ENCODE data around the gene CFAP45. TPM values are rescaled to one million over a fixed set of nuclear protein-coding genes. Genes with fewer than 3 reads are reported as not detected.

CFAP45 gene
- total RNA-seq, 3 donors from 2014 or later (not counting 1 experiment from before 2014, with no cell fraction given): 1.3 to 5.0 (median 1.6) TPM

DNA sequence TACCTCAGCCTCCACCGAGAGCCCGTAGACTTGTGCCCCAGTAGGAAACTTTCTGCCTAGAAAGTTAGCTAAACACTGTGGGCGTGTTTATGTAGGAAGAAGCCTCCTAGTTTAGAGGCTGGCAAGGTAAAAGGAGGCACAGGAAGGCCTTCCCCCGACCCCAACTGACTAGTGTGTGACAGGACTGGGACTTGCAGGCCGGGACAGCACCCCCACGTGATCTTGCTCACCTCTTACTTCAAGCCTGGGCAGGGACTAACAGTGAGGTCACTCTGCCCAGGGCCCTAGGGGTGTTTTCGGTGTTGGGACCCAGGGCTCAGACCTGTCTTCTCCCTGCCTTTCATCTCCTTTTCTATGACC, 25.7 kb upstream of the CFAP45 start:
- H3K27ac Mint-ChIP-seq: peak overlapping the region; percentile 93 to 98
- DNase-seq (no peak), ATAC-seq (peak in 2 of 3 donors; percentile 1)

DNA sequence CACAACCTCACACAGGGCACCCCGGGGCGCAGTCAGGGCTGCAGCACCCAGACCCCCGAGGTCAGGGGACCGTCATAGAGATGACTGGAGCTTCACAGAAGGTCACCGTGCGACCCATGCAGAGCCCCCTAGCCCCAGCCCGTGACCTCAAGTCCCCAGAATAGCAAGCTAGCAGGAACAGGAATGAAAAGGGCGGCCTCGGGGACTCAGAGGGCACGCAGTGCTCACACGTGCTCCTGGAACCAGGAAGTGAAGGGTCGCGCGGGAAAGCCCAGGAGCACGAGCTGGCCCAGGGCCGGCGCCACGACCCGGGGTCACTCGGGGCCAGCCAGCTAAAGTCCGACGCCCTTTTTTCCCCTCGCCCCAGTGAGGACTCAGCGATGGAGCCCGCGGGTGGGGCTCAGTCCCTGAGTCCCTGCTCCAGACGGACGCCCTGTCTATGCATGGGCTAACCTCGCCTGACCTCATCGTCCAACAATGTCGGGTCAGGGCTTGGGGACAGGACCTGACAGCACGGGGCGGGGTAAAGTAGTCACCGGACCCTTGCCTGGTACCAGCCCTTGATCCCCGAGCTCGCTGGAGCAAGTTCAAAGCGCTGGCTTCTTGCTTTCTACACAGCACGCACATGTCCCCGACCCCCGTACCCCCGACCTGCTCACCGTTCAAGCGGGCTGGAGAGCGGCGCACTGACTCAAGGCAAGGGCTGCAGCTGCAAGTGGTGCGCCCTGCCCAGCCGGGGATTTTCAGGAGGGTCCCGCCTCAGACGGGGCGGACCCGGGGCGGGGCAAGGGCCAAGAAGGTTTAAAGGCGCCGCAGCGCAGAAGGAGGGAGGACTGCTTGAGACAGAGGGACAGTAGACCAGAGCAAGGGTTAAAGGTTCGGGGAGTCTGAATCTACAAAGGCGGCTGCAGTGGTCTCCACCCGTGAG, 25.1 kb upstream of the CFAP45 start, which contains the start of gene TAGLN2:
Gene TAGLN2, minus strand, starts transcription at position 717 of the 928 bp plus-strand sequence. CDS start 4,998 bp downstream, outside the sequence.
- peaks cover 57 to 68% of the 10 kb centered on the region in 2 donors for H3K4me1 Mint-ChIP-seq
- H3K9me3 ChIP-seq (ENCODE audit: control insufficient read depth, insufficient read depth, low read length): no peaks in the 10 kb centered on the region
- TF ChIP-seq, protein P1, sequence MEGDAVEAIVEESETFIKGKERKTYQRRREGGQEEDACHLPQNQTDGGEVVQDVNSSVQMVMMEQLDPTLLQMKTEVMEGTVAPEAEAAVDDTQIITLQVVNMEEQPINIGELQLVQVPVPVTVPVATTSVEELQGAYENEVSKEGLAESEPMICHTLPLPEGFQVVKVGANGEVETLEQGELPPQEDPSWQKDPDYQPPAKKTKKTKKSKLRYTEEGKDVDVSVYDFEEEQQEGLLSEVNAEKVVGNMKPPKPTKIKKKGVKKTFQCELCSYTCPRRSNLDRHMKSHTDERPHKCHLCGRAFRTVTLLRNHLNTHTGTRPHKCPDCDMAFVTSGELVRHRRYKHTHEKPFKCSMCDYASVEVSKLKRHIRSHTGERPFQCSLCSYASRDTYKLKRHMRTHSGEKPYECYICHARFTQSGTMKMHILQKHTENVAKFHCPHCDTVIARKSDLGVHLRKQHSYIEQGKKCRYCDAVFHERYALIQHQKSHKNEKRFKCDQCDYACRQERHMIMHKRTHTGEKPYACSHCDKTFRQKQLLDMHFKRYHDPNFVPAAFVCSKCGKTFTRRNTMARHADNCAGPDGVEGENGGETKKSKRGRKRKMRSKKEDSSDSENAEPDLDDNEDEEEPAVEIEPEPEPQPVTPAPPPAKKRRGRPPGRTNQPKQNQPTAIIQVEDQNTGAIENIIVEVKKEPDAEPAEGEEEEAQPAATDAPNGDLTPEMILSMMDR (IDR thresholded peaks at IDR 0.05): no peak
- DNase-seq (peak; percentile 93 to 94), ATAC-seq (peak; percentile 54 to 76 (median 64))
- intact Hi-C loops (cut with micrococcal nuclease): loop anchor here (5.0 kb wide), 1 partner anchor 337 kb away; the partner anchor contains the start of gene DCAF8
- peaks cover 54% of the 10 kb centered on the region for H3K4me1 ChIP-seq (ENCODE audit: control insufficient read depth, insufficient read depth, low read length)
- H3K27me3 Mint-ChIP-seq (ENCODE audit: low read depth in 2 of 2): peaks cover 0 to 8% of the 10 kb centered on the region in 2 donors
- H3K36me3 Mint-ChIP-seq: peaks cover 9% of the 10 kb centered on the region
- peak within 1 kb of the TSS; percentile 98 for H3K27ac ChIP-seq (ENCODE audit: low read length)
- peak within 1 kb of the TSS; percentile 97 for H3K4me3 ChIP-seq (ENCODE audit: low read length)
- H3K27ac Mint-ChIP-seq: peak within 1 kb of the TSS; percentile 93 to 98
- under 1% methylated on average over 58 of the region's 58 CpGs for WGBS (ENCODE audit: insufficient coverage)
- no peaks in the 10 kb centered on the region for H3K9me3 Mint-ChIP-seq
- no peaks in the 10 kb centered on the region for H3K27me3 ChIP-seq (ENCODE audit: control insufficient read depth, insufficient read depth, low read length)
- H3K36me3 ChIP-seq (ENCODE audit: control insufficient read depth, insufficient read depth, low read length): peaks cover 10% of the 10 kb centered on the region
- H3K4me3 Mint-ChIP-seq: peak within 1 kb of the TSS; percentile 94

More for the DNA sequence above, 25.7 kb upstream of the CFAP45 start:
- Mint-ChIP-seq H3K27me3 (ENCODE audit: low read depth in 2 of 2) (peaks cover 0 to 8% of the 10 kb centered on the region in 2 donors), H3K4me3 (peak overlapping the region; percentile 94), H3K9me3 (no peaks in the 10 kb centered on the region), H3K36me3 (peaks cover 6% of the 10 kb centered on the region), H3K4me1 (peaks cover 50 to 62% of the 10 kb centered on the region in 2 donors)
- TF ChIP-seq, protein P1 (IDR thresholded peaks at IDR 0.05): no peak
- Histone ChIP-seq H3K27ac (ENCODE audit: low read length) (peak overlapping the region; percentile 98), H3K36me3 (ENCODE audit: control insufficient read depth, insufficient read depth, low read length) (peaks cover 3% of the 10 kb centered on the region), H3K4me3 (ENCODE audit: low read length) (peak overlapping the region; percentile 97), H3K4me1 (ENCODE audit: control insufficient read depth, insufficient read depth, low read length) (peaks cover 48% of the 10 kb centered on the region), H3K27me3 (ENCODE audit: control insufficient read depth, insufficient read depth, low read length) (no peaks in the 10 kb centered on the region), H3K9me3 (ENCODE audit: control insufficient read depth, insufficient read depth, low read length) (no peaks in the 10 kb centered on the region)
- intact Hi-C loops (cut with micrococcal nuclease): no loop called here
- WGBS (ENCODE audit: insufficient coverage): 12% methylated on average over 7 of the region's 7 CpGs

DNA sequence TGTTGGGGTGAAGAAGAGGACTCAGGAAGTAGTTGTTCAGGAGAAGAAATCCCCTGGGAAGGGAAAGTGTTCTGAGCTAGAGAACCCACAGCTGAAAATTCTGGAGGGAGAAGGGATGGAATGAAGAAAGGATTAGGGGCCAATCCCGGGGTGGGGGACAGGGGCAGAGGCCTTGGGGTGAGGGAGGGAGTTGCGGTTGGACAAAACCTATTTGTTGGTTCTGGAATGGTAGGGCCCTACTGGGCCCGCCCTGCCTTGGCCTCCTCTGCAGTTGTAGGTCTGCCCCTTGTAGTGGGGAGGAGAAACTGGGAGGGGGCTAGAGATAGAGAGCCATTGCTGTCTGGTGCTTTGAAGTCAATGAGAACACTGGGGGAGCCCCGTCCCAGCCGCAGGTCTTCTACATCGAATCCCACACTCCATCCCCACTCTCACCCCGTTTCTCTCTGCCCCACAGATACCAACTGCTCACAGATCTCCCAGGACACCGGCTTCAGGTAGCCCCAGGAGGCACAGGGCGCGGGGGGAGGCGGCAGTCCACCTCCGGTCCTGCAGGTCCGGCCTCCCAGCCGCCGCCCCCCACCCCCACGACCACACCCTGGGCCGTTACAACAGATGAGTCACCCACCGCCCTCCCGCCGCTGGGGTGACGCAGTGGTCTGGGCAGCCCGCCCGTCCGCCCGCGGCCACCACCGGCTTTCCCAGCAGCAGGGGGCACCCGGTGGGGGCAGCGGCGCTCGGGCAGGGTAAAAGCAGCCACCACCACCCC, 24.2 kb upstream of the CFAP45 start:
- Histone ChIP-seq H3K4me1 (ENCODE audit: control insufficient read depth, insufficient read depth, low read length) (peaks cover 56% of the 10 kb centered on the region), H3K9me3 (ENCODE audit: control insufficient read depth, insufficient read depth, low read length) (no peaks in the 10 kb centered on the region), H3K27ac (ENCODE audit: low read length) (peak overlapping the region; percentile 98), H3K36me3 (ENCODE audit: control insufficient read depth, insufficient read depth, low read length) (peaks cover 18% of the 10 kb centered on the region), H3K4me3 (ENCODE audit: low read length) (peak overlapping the region; percentile 97), H3K27me3 (ENCODE audit: control insufficient read depth, insufficient read depth, low read length) (no peaks in the 10 kb centered on the region)
- H3K9me3 Mint-ChIP-seq: no peaks in the 10 kb centered on the region
- TF ChIP-seq, protein P1 (IDR thresholded peaks at IDR 0.05): no peak
- peak; percentile 85 to 90 for DNase-seq
- peaks cover 0 to 7% of the 10 kb centered on the region in 2 donors for H3K27me3 Mint-ChIP-seq (ENCODE audit: low read depth in 2 of 2)
- H3K27ac Mint-ChIP-seq: peak overlapping the region; percentile 93 to 98
- peaks cover 61 to 77% of the 10 kb centered on the region in 2 donors for H3K4me1 Mint-ChIP-seq
- peaks cover 9% of the 10 kb centered on the region for H3K36me3 Mint-ChIP-seq
- intact Hi-C loops (cut with micrococcal nuclease): loop anchor here (5.0 kb wide), 1 partner anchor 338 kb away; the partner anchor contains the start of gene DCAF8
- peak; percentile 39 to 52 (median 45) for ATAC-seq
- WGBS (ENCODE audit: insufficient coverage): under 1% methylated on average over 31 of the region's 31 CpGs
- H3K4me3 Mint-ChIP-seq: peak overlapping the region; percentile 94
